SK-N-SH (cell line): ENCODE measurements around the gene SELPLG. TPM values are rescaled to one million over a fixed set of nuclear protein-coding genes. Genes with fewer than 3 reads are reported as not detected.

Experiments
- CTCF ChIA-PET: fragments of 300-600, 350-600 bp; formaldehyde crosslinking; extraction: SDS; loops from one replicate; lab custom pipeline; 2021; lab: Yijun Ruan, JAX
- POLR2A ChIA-PET: fragments of 350-600 bp; sonication (Branson Sonifier 250); formaldehyde crosslinking; extraction: SDS; loops from one replicate; lab custom pipeline; 2020; ENCODE audit warnings: antibody characterized with exemption, inconsistent platforms; lab: Yijun Ruan, JAX
- DNase-seq: peaks from one replicate; pipeline ENCODE4 v3.0.0; 2012
- H2AFZ ChIP-seq: fragments of 200-600 bp; sonication (generic); 2 replicates; pipeline ENCODE4 v1.8.1; 2016; ENCODE audit warnings: antibody characterized with exemption, mild to moderate bottlenecking, low read depth
- H3F3A ChIP-seq: fragments of 200-600 bp; sonication (generic); replicated peaks from 2 replicates; pipeline ENCODE3; 2016; ENCODE audit warnings: antibody characterized with exemption, mild to moderate bottlenecking; ENCODE audit not compliant: insufficient read depth
- H3K27ac ChIP-seq, 2 experiments: fragments of 200-500 bp in 1 of 2; fragments of 200-600 bp in 1 of 2; sonication (Bioruptor generic) in 1 of 2; sonication (generic), shearing (Covaris generic) in 1 of 2; 2 replicates each; pipeline versions ENCODE4 v1.5.1 to v1.6.1; 2014 to 2016; ENCODE audit warnings: low read depth in 2 of 2, inconsistent platforms in 1 of 2, low read length in 1 of 2, mild to moderate bottlenecking in 1 of 2, mixed read lengths in 1 of 2
- H3K27me3 ChIP-seq: fragments of 200-600 bp; sonication (generic), shearing (Covaris generic); 2 replicates; pipeline ENCODE4 v1.6.1; 2016; ENCODE audit warnings: mixed run types; ENCODE audit not compliant: insufficient read depth
- H3K36me3 ChIP-seq, 2 experiments: fragments of 200-500 bp in 1 of 2; fragments of 200-600 bp in 1 of 2; sonication (Bioruptor generic) in 1 of 2; sonication (generic) in 1 of 2; replicated peaks in 1 of 2; 2 replicates each; pipeline versions ENCODE3 to v1.5.1; 2014 to 2016; ENCODE audit warnings: low read length in 1 of 2, mild to moderate bottlenecking in 1 of 2; ENCODE audit not compliant: insufficient read depth in 2 of 2, control insufficient read depth in 1 of 2
- H3K4me1 ChIP-seq, 2 experiments: fragments of 200-500 bp in 1 of 2; fragments of 200-600 bp in 1 of 2; sonication (Bioruptor generic) in 1 of 2; sonication (generic), shearing (Covaris generic) in 1 of 2; 2 replicates each; pipeline versions ENCODE4 v1.5.1 to v1.6.1; 2014 to 2016; ENCODE audit warnings: low read depth in 1 of 2, low read length in 1 of 2, mixed run types in 1 of 2; ENCODE audit not compliant: insufficient read depth in 2 of 2, control insufficient read depth in 1 of 2
- H3K4me2 ChIP-seq: fragments of 200-600 bp; sonication (generic), shearing (Covaris generic); 2 replicates; pipeline ENCODE4 v1.6.1; 2017; ENCODE audit warnings: mixed run types
- H3K4me3 ChIP-seq, 2 experiments: fragments of 200-500 bp in 1 of 2; fragments of 200-600 bp in 1 of 2; sonication (Bioruptor generic) in 1 of 2; sonication (generic), shearing (Covaris generic) in 1 of 2; 2 replicates each; pipeline versions ENCODE4 v1.5.1 to v1.8.1; 2014 to 2016; ENCODE audit warnings: low read depth in 2 of 2, inconsistent platforms in 1 of 2, low read length in 1 of 2, mild to moderate bottlenecking in 1 of 2, mixed read lengths in 1 of 2, moderate library complexity in 1 of 2
- H3K79me2 ChIP-seq: fragments of 200-600 bp; sonication (generic); 2 replicates; pipeline ENCODE4 v1.8.1; 2017; ENCODE audit warnings: mild to moderate bottlenecking; ENCODE audit not compliant: insufficient read depth
- H3K9ac ChIP-seq: fragments of 200-600 bp; sonication (generic); 2 replicates; pipeline ENCODE4 v1.6.1; 2017; ENCODE audit warnings: mixed run types
- H3K9me2 ChIP-seq: fragments of 200-600 bp; sonication (generic); 2 replicates; pipeline ENCODE4 v1.6.1; 2017; ENCODE audit warnings: mixed run types
- H3K9me3 ChIP-seq: fragments of 200-600 bp; sonication (generic); 2 replicates; pipeline ENCODE4 v1.6.1; 2017; ENCODE audit warnings: mixed run types, mild to moderate bottlenecking, moderate library complexity
- H4K20me1 ChIP-seq: fragments of 200-600 bp; sonication (generic); 2 replicates; pipeline ENCODE4 v1.6.1; 2017; ENCODE audit warnings: mild to moderate bottlenecking, mixed run types; ENCODE audit not compliant: insufficient read depth
- ELF1 ChIP-seq: IDR thresholded peaks from 2 replicates; pipeline ENCODE4 v1.4.0; 2012
- EZH2phosphoT487 ChIP-seq: fragments of 200-600 bp; sonication (generic); IDR thresholded peaks from 2 replicates; pipeline ENCODE4 v1.6.1; 2017; ENCODE audit warnings: low read depth, mixed run types, mild to moderate bottlenecking, antibody characterized with exemption, moderate library complexity, borderline replicate concordance
- FOXJ3 ChIP-seq: sonication (generic); formaldehyde crosslinking; IDR thresholded peaks from 2 replicates; pipeline ENCODE4 v1.5.1; 2020; ENCODE audit warnings: mild to moderate bottlenecking, missing genetic modification reagents
- GABPA ChIP-seq: IDR thresholded peaks from 2 replicates; pipeline ENCODE4 v1.4.0; 2012; ENCODE audit warnings: low read depth, mild to moderate bottlenecking
- GATA2 ChIP-seq: sonication (generic); formaldehyde crosslinking; IDR thresholded peaks from 2 replicates; pipeline ENCODE4 v1.5.0; 2020; ENCODE audit warnings: mild to moderate bottlenecking, missing genetic modification reagents
- IRF3 ChIP-seq: fragments of 150-350 bp; IDR thresholded peaks from 2 replicates; pipeline ENCODE4 v1.6.1; 2016; ENCODE audit warnings: mild to moderate bottlenecking, low read depth, low read length
- JUND ChIP-seq: IDR thresholded peaks from 2 replicates; pipeline ENCODE4 v1.4.0; 2012
- MAX ChIP-seq: IDR thresholded peaks from 2 replicates; pipeline ENCODE4 v1.4.0; 2012; ENCODE audit warnings: low read depth
- MEF2A ChIP-seq: IDR thresholded peaks from 2 replicates; pipeline ENCODE4 v1.4.0; 2012; ENCODE audit warnings: low read depth, borderline replicate concordance
- MXI1 ChIP-seq: IDR thresholded peaks from 2 replicates; pipeline ENCODE4 v1.6.1; 2012; ENCODE audit warnings: mild to moderate bottlenecking, low read depth, low read length, improper control_type of control experiment
- NRF1 ChIP-seq: IDR thresholded peaks from 2 replicates; pipeline ENCODE4 v1.6.1; 2012; ENCODE audit warnings: low read depth, mild to moderate bottlenecking, low read length
- RAD21 ChIP-seq: IDR thresholded peaks from 2 replicates; pipeline ENCODE4 v1.6.1; 2012; ENCODE audit warnings: mild to moderate bottlenecking, low read length
- RFX5 ChIP-seq: IDR thresholded peaks from 2 replicates; pipeline ENCODE4 v1.6.1; 2012; ENCODE audit warnings: mild to moderate bottlenecking, improper control_type of control experiment, low read length
- RXRA ChIP-seq: IDR thresholded peaks from 2 replicates; pipeline ENCODE4 v1.4.0; 2012; ENCODE audit warnings: low read depth, mild to moderate bottlenecking, borderline replicate concordance
- SIN3A ChIP-seq: IDR thresholded peaks from 2 replicates; pipeline ENCODE4 v1.6.1; 2012; ENCODE audit warnings: low read depth, mild to moderate bottlenecking, low read length, moderate library complexity, borderline replicate concordance
- TCF12 ChIP-seq: IDR thresholded peaks from 2 replicates; pipeline ENCODE4 v1.4.0; 2012
- TEAD4 ChIP-seq: IDR thresholded peaks from 2 replicates; pipeline ENCODE4 v1.4.0; 2012; ENCODE audit warnings: mild to moderate bottlenecking, borderline replicate concordance; ENCODE audit not compliant: insufficient read depth
- ZBTB33 ChIP-seq: IDR thresholded peaks from 2 replicates; pipeline ENCODE4 v1.4.0; 2012; ENCODE audit warnings: low read depth, borderline replicate concordance
- WGBS: methylation state at CpG from one replicate; pipeline ENCODE4 v1.1.6; 2017; ENCODE audit warnings: low lambda C conversion rate; 5-methylcytosine and 5-hydroxymethylcytosine counted together
- polyA plus RNA-seq, 3 experiments: library from polyadenylated mRNA; depleted of rRNA; stranded (reverse); fragments of >200 nt; gene quantifications; 2 replicates each; pipeline ENCODE4 v1.2.3, GENCODE V29; 2012

SELPLG gene
- polyA plus RNA-seq, 1 of the 3 experiments (the other 2 are of a cell fraction), result 2.8 TPM

- H3K9ac ChIP-seq, result no peak overlapping the region
- no peaks in the 10 kb centered on the region for H3K9me3 ChIP-seq
- no peak overlapping the region for H3K4me2 ChIP-seq
- H3K79me2 ChIP-seq, result peaks cover 100% of the 10 kb centered on the region
- peaks cover 33% of the 10 kb centered on the region for H3F3A ChIP-seq
- no peak overlapping the region for H3K4me3 ChIP-seq
- 96% methylated on average over 4 of the region's 4 CpGs for WGBS
- H3K9me2 ChIP-seq, result no peaks in the 10 kb centered on the region
- TF ChIP-seq MEF2A (no peak), FOXJ3 (CRISPR knock-in tag) (no peak), MAX (no peak), ELF1 (no peak), EZH2phosphoT487 (no peak), MXI1 (no peak), RXRA (no peak), GABPA (no peak), TCF12 (no peak), JUND (no peak), SIN3A (no peak), RAD21 (no peak), RFX5 (no peak)
- TF ChIP-seq, all 33 proteins: peak for 0
- no peak overlapping the region for H2AFZ ChIP-seq
- H3K27ac ChIP-seq, result no peak overlapping the region
- CTCF ChIA-PET, result interaction anchor here (0.7 to 1.9 kb wide), 2 partner anchors 11 to 146 kb away, joined by 3 to 5 read pairs; no protein-coding TSS in a partner anchor
- POLR2A ChIA-PET, result no interaction called here
- H3K4me1 ChIP-seq, result peaks cover 0 to 8% of the 10 kb centered on the region in 2 experiments; a peak in 3 of 4 replicates
- H3K27me3 ChIP-seq, result no peaks in the 10 kb centered on the region
- H3K36me3 ChIP-seq, result peaks cover 20 to 63% of the 10 kb centered on the region in 2 experiments
- peaks cover 50% of the 10 kb centered on the region; the same call in 1 of the 2 replicates for H4K20me1 ChIP-seq
- DNase-seq, result no peak
These were observed 42.1 kb upstream of the SELPLG start for GRCh38 chr12:108675792-108676191.

GRCh38 chr12:108672054-108672453, 38.4 kb upstream of the SELPLG start:
- no peak for TF ChIP-seq MAX
- no peak for TF ChIP-seq ZBTB33
- no peak for TF ChIP-seq JUND
- no peak for TF ChIP-seq GATA2 (CRISPR knock-in tag)
- TF ChIP-seq EZH2phosphoT487, result no peak
- no peak for TF ChIP-seq NRF1
- no peak for TF ChIP-seq ELF1
- no peak for TF ChIP-seq RFX5
- no peak for TF ChIP-seq GABPA
- TF ChIP-seq IRF3, result no peak
- TF ChIP-seq TEAD4, result no peak
- peaks cover 30% of the 10 kb centered on the region; the same call in 1 of the 2 replicates for H4K20me1 ChIP-seq
- H3K79me2 ChIP-seq, result peaks cover 100% of the 10 kb centered on the region
- POLR2A ChIA-PET, result no interaction called here
- H3K4me3 ChIP-seq, result no peak overlapping the region
- 84% methylated on average over 3 of the region's 3 CpGs for WGBS
- H3K4me2 ChIP-seq, result no peak overlapping the region
- H3K9me3 ChIP-seq, result no peaks in the 10 kb centered on the region
- H3K9me2 ChIP-seq, result no peaks in the 10 kb centered on the region
- no peak overlapping the region for H3K27ac ChIP-seq
- H3F3A ChIP-seq, result peaks cover 43% of the 10 kb centered on the region
- no peak overlapping the region for H2AFZ ChIP-seq
- peaks cover 30 to 32% of the 10 kb centered on the region in 2 experiments for H3K4me1 ChIP-seq
- H3K27me3 ChIP-seq, result no peaks in the 10 kb centered on the region
- H3K9ac ChIP-seq, result no peak overlapping the region
- CTCF ChIA-PET, result interaction anchor here (0.9 to 14.1 kb wide), 2 partner anchors 131 to 150 kb away, joined by 4 to 327 read pairs; no protein-coding TSS in a partner anchor
- H3K36me3 ChIP-seq, result peaks cover 13 to 47% of the 10 kb centered on the region in 2 experiments
- no peak for DNase-seq
